HEK293T (cell line): ENCODE results near the gene SKOR2.
"Not testable (repeated sequence)": the region's sequence is repeated elsewhere in the genome, so short reads cannot be mapped to it uniquely, and the experiment has no call there.

Experiments
- CTCF ChIA-PET: fragments of 350-600 bp; formaldehyde crosslinking; extraction: SDS; loops from one replicate; lab custom pipeline; 2021; ENCODE audit warnings: antibody characterized with exemption, inconsistent platforms; lab: Yijun Ruan, JAX
- POLR2A ChIA-PET: fragments of 350-600 bp; formaldehyde crosslinking; extraction: SDS; loops from one replicate; lab custom pipeline; 2020; ENCODE audit warnings: antibody characterized with exemption, inconsistent platforms; lab: Yijun Ruan, JAX
- DNase-seq: peaks from one replicate; pipeline ENCODE4 v3.0.0; 2012; ENCODE audit warnings: mixed read lengths; ENCODE audit errors: extremely low spot score
- ARNT ChIP-seq: fragments of 450-650 bp; IDR thresholded peaks from 2 replicates; pipeline ENCODE4 v1.6.1; 2017; ENCODE audit warnings: mild to moderate bottlenecking
- BHLHE40 ChIP-seq: fragments of 450-650 bp; IDR thresholded peaks from 2 replicates; pipeline ENCODE4 v1.6.1; 2016; ENCODE audit warnings: mild to moderate bottlenecking, moderate library complexity, borderline replicate concordance
- CTBP1 ChIP-seq: fragments of 450-650 bp; IDR thresholded peaks from 2 replicates; pipeline ENCODE4 v1.6.1; 2016; ENCODE audit warnings: borderline replicate concordance
- ELF4 ChIP-seq: fragments of 450-650 bp; IDR thresholded peaks from 2 replicates; pipeline ENCODE4 v1.6.1; 2017; ENCODE audit warnings: antibody characterized with exemption
- FOXA1 ChIP-seq: fragments of 450-650 bp; IDR thresholded peaks from 2 replicates; pipeline ENCODE4 v1.6.1; 2016; ENCODE audit warnings: mild to moderate bottlenecking
- FOXK2 ChIP-seq: fragments of 450-650 bp; IDR thresholded peaks from 2 replicates; pipeline ENCODE4 v1.6.1; 2016; ENCODE audit warnings: mild to moderate bottlenecking
- FOXM1 ChIP-seq: fragments of 450-650 bp; IDR thresholded peaks from 2 replicates; pipeline ENCODE4 v1.6.1; 2017; ENCODE audit warnings: mild to moderate bottlenecking, borderline replicate concordance
- HDGF ChIP-seq: fragments of 450-650 bp; IDR thresholded peaks from 2 replicates; pipeline ENCODE4 v1.6.1; 2017; ENCODE audit warnings: antibody characterized with exemption, borderline replicate concordance
- L3MBTL2 ChIP-seq: fragments of 450-650 bp; conservative IDR thresholded peaks from 2 replicates; pipeline ENCODE4 v1.6.1; 2016; ENCODE audit warnings: mild to moderate bottlenecking
- LEF1 ChIP-seq: fragments of 450-650 bp; IDR thresholded peaks from 2 replicates; pipeline ENCODE4 v1.6.1; 2017; ENCODE audit warnings: mild to moderate bottlenecking, borderline replicate concordance
- NFRKB ChIP-seq: fragments of 450-650 bp; IDR thresholded peaks from 2 replicates; pipeline ENCODE4 v1.6.1; 2016; ENCODE audit warnings: mild to moderate bottlenecking, moderate library complexity
- SP1 ChIP-seq: fragments of 450-650 bp; IDR thresholded peaks from 2 replicates; pipeline ENCODE4 v1.6.1; 2017
- SUZ12 ChIP-seq: fragments of 450-650 bp; IDR thresholded peaks from 2 replicates; pipeline ENCODE4 v1.6.1; 2016; ENCODE audit warnings: mild to moderate bottlenecking
- TARDBP ChIP-seq: fragments of 450-650 bp; IDR thresholded peaks from 2 replicates; pipeline ENCODE4 v1.6.1; 2016
- ZNF384 ChIP-seq: fragments of 450-650 bp; IDR thresholded peaks from 2 replicates; pipeline ENCODE4 v1.6.1; 2016
- TF ChIP-seq, protein P1 (sequence below): fragments of 450-650 bp; IDR thresholded peaks from 2 replicates; pipeline ENCODE4 v1.6.1; 2016

Gene SKOR2

DNA sequence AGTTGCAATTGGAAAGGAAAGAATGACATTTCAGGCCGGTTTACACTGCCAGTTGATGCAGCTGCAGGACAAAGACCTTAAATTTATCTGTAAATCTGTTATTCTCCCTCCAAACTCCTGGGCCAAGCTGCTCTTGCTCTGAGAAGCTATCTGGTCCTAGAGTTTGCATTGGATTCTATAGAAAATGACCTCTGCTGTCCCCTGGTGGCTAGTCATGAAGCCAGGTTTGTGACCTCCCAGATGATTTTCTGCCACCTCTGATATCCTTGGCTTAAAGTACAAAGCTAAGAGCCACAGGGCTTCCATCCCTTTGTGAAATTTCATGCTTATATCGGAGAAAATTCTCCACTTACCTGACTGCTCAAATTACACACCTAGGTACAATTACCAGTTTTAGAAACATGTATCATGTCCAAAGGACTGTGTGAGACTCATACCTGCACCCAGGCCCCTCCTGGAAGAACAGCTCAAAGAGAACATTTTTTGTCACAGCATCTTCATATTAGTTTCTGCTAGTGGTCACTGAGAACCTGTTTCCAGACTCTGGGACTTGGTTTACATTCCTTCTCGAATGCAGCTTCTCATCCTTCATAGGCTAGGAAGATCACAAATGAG is 46.4 kb downstream of the SKOR2 start:
- ChIA-PET CTCF (interaction anchor here (0.6 to 2.1 kb wide), 8 partner anchors 10 to 609 kb away, joined by 3 to 8 read pairs (median 4); no protein-coding TSS in a partner anchor), POLR2A (interaction anchor here (1.1 kb wide), 1 partner anchor 54 kb away, joined by 9 read pairs; the partner anchor contains the start of gene HDHD2)
- peak; percentile 39 for DNase-seq
- TF ChIP-seq FOXK2: no peak
- no peak for TF ChIP-seq TARDBP
- TF ChIP-seq HDGF: no peak
- no peak for TF ChIP-seq SUZ12
- TF ChIP-seq ZNF384: no peak
- TF ChIP-seq L3MBTL2: no peak
- no peak for TF ChIP-seq ELF4
- TF ChIP-seq, protein P1, sequence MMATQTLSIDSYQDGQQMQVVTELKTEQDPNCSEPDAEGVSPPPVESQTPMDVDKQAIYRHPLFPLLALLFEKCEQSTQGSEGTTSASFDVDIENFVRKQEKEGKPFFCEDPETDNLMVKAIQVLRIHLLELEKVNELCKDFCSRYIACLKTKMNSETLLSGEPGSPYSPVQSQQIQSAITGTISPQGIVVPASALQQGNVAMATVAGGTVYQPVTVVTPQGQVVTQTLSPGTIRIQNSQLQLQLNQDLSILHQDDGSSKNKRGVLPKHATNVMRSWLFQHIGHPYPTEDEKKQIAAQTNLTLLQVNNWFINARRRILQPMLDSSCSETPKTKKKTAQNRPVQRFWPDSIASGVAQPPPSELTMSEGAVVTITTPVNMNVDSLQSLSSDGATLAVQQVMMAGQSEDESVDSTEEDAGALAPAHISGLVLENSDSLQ: no peak
- TF ChIP-seq BHLHE40: no peak
- TF ChIP-seq SP1: no peak
- TF ChIP-seq CTBP1: no peak
- TF ChIP-seq LEF1: no peak
- no peak for TF ChIP-seq ARNT
- TF ChIP-seq NFRKB: no peak
- TF ChIP-seq FOXM1: no peak
- no peak for TF ChIP-seq FOXA1

DNA sequence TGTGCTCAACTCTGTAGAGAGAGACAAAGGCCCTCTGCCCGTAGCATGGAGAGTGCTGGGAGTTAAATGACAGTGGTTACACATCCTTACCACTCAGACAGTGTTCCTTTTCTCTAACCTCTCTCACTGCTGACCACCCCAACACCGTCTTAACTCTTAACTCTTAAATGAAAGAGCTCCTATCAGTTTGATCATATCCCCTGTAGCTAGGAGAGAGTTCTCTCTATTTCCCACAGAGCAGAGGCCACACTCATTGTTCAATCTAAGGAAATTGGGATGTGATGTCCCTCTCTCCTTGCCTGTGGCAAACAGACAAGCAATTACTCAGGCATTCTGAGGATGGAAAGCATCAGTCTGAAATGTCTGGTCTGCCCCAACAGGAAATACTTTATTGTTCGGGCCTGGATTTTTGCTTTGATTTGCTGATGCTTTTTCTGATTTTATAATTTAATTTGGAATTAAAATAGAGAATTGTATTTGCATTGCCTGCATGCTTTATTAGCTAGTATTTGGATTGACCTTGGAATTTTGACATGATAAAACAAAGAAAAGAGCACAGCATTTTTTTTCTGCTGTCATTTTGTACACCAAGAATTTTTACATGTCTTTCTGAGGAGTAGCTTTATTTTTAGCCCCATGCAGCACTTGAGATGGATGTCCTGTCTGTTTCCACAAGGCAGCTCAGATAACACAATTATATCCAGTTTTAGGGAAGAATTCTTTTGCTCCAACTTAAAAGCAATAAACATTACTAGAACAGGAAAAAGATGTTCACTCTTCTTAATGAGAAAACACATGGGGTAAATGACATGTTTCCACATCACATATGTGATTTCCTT is 47.6 kb downstream of the SKOR2 start:
- POLR2A ChIA-PET: no interaction called here
- no peak for TF ChIP-seq CTBP1
- TF ChIP-seq TARDBP: no peak
- TF ChIP-seq NFRKB: no peak
- TF ChIP-seq BHLHE40: no peak
- TF ChIP-seq ARNT: no peak
- TF ChIP-seq SUZ12: no peak
- TF ChIP-seq SP1: no peak
- TF ChIP-seq FOXA1: no peak
- TF ChIP-seq HDGF: no peak
- TF ChIP-seq ELF4: no peak
- no peak for TF ChIP-seq ZNF384
- no peak for TF ChIP-seq LEF1
- no peak for TF ChIP-seq L3MBTL2
- no peak for TF ChIP-seq FOXM1
- TF ChIP-seq, protein P1: no peak
- no peak for TF ChIP-seq FOXK2
- DNase-seq: no peak
- CTCF ChIA-PET: interaction anchor here (0.7 to 2.1 kb wide), 3 partner anchors 12 to 533 kb away, joined by 3 to 8 read pairs (median 4); no protein-coding TSS in a partner anchor

DNA sequence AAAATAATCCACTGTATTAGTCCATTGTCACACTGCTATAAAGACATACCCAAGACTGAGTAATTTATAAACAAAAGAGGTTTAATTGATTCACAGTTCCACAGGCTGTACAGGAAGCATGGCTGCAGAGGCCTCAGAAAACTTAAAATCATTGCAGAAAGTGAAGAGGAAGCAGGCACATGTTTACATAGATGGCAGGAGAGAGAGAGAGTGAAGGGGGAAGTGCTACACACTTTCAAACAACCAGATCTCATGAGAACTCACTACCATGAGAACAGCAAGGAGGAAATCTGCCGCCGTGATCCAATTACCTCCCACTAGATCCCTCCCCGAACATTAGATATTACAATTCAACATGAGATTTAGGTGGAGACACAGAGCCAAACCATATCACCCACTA is 55.5 kb downstream of the SKOR2 start:
- ChIA-PET CTCF (interaction anchor here (0.6 kb wide), 1 partner anchor 470 kb away, joined by 3 read pairs; no protein-coding TSS in a partner anchor), POLR2A (interaction anchor here (1.5 kb wide), 1 partner anchor 45 kb away, joined by 5 read pairs; the partner anchor contains the start of gene HDHD2)
- not testable (repeated sequence) for DNase-seq

DNA sequence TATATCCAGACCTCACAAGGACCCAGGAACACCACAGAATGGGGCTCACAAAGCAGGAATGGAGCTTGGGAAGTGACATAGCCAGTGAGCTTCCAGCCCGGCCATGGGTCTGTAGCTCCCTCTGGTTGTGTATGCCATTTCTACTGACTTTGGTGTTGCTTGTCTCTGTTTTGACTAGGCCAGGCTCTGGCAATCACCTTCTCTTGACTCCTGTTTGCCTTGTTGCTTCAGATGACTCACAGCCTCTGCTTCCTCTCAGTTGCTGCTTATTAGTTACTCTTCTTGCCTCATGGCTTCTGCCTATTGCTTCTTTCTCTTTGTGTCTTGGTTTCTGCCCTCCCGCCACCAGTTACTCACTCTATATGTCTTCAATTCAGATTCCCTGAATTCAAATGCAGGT is 59.5 kb downstream of the SKOR2 start:
- TF ChIP-seq BHLHE40 (no peak), NFRKB (no peak), ELF4 (no peak), CTBP1 (no peak), ZNF384 (no peak), L3MBTL2 (no peak), FOXM1 (no peak), LEF1 (no peak), HDGF (no peak), FOXA1 (no peak), SUZ12 (no peak)
- TF ChIP-seq, protein P1: no peak
- ChIA-PET POLR2A (interaction anchor here (0.8 kb wide), 1 partner anchor 41 kb away, joined by 3 read pairs; the partner anchor contains the start of gene HDHD2), CTCF (interaction anchor here (1.2 kb wide), 1 partner anchor 12 kb away, joined by 4 read pairs; no protein-coding TSS in a partner anchor)
- DNase-seq: no peak

DNA sequence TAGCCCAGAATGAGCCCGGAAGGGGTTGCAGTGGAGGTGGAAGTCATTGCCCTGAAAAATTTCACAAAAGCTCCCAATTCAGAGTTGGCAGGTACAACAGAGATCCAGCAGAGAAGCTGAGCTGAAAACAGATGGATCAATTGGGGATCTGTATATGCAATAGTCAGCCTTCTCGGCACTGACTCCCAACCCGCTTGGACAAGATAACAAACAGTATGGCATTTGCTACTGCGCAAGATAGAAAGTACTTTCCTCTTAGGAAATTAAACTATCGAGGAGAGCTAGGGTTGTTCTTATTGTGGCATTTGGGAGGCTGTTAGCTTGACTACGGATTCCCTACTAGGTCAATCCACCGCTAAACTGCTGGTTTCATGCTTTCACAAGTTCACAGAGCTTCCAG is 63.7 kb downstream of the SKOR2 start:
- POLR2A ChIA-PET: interaction anchor here (1.5 kb wide), 1 partner anchor 38 kb away, joined by 5 read pairs; the partner anchor contains the start of gene HDHD2
- TF ChIP-seq CTBP1 (no peak), BHLHE40 (no peak), TARDBP (no peak), SP1 (no peak), FOXK2 (no peak), ELF4 (no peak)
- DNase-seq: no peak
- CTCF ChIA-PET: no interaction called here
